OCI-LY3 (cell line): ENCODE data around the gene SP140.
A peak's percentile ranks its signal among the peaks of the same experiment; 100 is the strongest.

Experiments used
- H2AFZ ChIP-seq: fragments of 200-600, 300-600 bp; shearing (Covaris generic); 2 replicates; pipeline ENCODE4 v1.6.0; 2014; ENCODE audit warnings: antibody characterized with exemption, low read depth, low read length
- H3K27ac ChIP-seq: fragments of 200-600, 300-600 bp; sonication (generic); 2 replicates; pipeline ENCODE4 v1.5.1; 2014; ENCODE audit warnings: mild to moderate bottlenecking, low read length, moderate library complexity, mixed read lengths
- H3K27me3 ChIP-seq: fragments of 200-600, 300-600 bp; sonication (generic); 2 replicates; pipeline ENCODE4 v1.6.1; 2014; ENCODE audit warnings: low read depth, low read length, mixed read lengths
- H3K36me3 ChIP-seq: fragments of 200-600, 300-600 bp; sonication (generic); replicated peaks from 2 replicates; pipeline ENCODE3; 2014; ENCODE audit warnings: low read depth, low read length, mixed read lengths
- H3K4me1 ChIP-seq: fragments of 300-600, 200-600 bp; sonication (generic); 2 replicates; pipeline ENCODE4 v1.6.1; 2014; ENCODE audit warnings: low read length, mixed read lengths
- H3K4me2 ChIP-seq: fragments of 200-600, 300-600 bp; sonication (generic); 2 replicates; pipeline ENCODE4 v1.6.1; 2014; ENCODE audit warnings: low read length, mixed read lengths
- H3K4me3 ChIP-seq: fragments of 300-600, 200-600 bp; sonication (generic); 2 replicates; pipeline ENCODE4 v1.5.1; 2014; ENCODE audit warnings: antibody characterized with exemption, mild to moderate bottlenecking, low read length, moderate library complexity
- H3K79me2 ChIP-seq: fragments of 300-600, 200-600 bp; shearing (Covaris generic); 2 replicates; pipeline ENCODE4 v1.6.1; 2014; ENCODE audit warnings: mild to moderate bottlenecking, low read length, mixed read lengths
- H3K9ac ChIP-seq: fragments of 300-600, 200-600 bp; shearing (Covaris generic); 2 replicates; pipeline ENCODE4 v1.6.0; 2014; ENCODE audit warnings: mild to moderate bottlenecking, low read length, moderate library complexity
- H3K9me3 ChIP-seq: fragments of 200-600, 300-600 bp; shearing (Covaris generic); 2 replicates; pipeline ENCODE4 v1.6.1; 2014; ENCODE audit warnings: low read length, mixed read lengths; ENCODE audit not compliant: insufficient read depth
- H4K20me1 ChIP-seq: fragments of 200-600, 300-600 bp; sonication (generic); 2 replicates; pipeline ENCODE4 v1.6.1; 2016; ENCODE audit warnings: low read length, mixed read lengths; ENCODE audit not compliant: insufficient read depth
- CTCF ChIP-seq: fragments of 200-600, 300-600 bp; sonication (generic); IDR thresholded peaks from 2 replicates; pipeline ENCODE4 v1.5.1; 2014; ENCODE audit warnings: antibody characterized with exemption, low read length, low read depth
- EZH2phosphoT487 ChIP-seq: fragments of 200-600 bp; shearing (Covaris generic); IDR thresholded peaks from 2 replicates; pipeline ENCODE4 v1.6.1; 2018; ENCODE audit warnings: antibody characterized with exemption, mixed run types, low read depth

SP140 gene

DNA sequence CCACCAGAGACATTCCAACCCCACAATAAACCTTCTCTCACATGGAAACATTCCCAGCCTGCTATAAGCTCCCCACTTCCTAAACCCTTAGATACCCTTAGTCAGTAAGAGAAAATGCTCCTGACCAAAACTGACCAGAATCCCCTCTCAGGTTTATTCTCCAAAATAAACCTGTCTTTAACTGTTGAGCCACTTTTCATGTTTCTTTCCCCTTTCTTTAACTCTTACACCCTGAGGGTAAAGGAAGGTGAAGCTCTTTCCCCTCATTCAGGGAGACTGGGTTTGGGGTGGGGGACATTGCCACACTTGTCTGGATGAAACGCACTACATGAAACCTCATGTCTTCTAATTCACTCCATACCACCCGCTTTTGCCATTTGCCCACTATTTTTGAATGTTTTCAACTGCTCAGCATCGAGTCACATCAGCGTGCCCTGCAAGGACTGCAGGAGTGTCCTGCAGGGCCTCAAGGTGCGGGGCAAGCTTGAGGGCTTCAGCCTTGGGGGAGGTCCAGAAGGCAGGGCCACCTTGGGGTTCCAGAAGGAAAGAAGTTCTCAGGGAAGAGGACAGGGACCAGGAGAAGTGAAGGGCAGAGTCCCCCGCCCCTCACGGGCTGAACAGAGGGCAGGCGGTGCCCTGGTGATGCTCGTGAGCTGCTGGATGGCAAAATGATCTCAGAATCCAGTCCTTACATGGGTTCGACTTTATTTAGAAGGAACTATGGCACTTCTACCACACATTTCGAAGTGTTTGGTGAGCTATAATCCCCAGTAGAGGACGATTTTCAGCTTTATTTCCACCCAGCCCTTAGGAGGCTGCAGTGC, 97.2 kb downstream of the SP140 start:
- Histone ChIP-seq H3K4me3 (peak overlapping the region; percentile 55; the same call in 1 of the 2 replicates), H3K9me3 (peaks cover 4% of the 10 kb centered on the region; the same call in 1 of the 2 replicates), H3K27me3 (no peaks in the 10 kb centered on the region), H3K9ac (no peak overlapping the region), H3K4me2 (peak overlapping the region; percentile 59), H3K79me2 (no peaks in the 10 kb centered on the region), H3K36me3 (peaks cover 6% of the 10 kb centered on the region), H3K4me1 (peaks cover 43% of the 10 kb centered on the region), H4K20me1 (no peaks in the 10 kb centered on the region), H2AFZ (no peak overlapping the region), H3K27ac (no peak overlapping the region)
- TF ChIP-seq EZH2phosphoT487: no peak
- no peak; the same call in 1 of the 2 replicates for TF ChIP-seq CTCF

DNA sequence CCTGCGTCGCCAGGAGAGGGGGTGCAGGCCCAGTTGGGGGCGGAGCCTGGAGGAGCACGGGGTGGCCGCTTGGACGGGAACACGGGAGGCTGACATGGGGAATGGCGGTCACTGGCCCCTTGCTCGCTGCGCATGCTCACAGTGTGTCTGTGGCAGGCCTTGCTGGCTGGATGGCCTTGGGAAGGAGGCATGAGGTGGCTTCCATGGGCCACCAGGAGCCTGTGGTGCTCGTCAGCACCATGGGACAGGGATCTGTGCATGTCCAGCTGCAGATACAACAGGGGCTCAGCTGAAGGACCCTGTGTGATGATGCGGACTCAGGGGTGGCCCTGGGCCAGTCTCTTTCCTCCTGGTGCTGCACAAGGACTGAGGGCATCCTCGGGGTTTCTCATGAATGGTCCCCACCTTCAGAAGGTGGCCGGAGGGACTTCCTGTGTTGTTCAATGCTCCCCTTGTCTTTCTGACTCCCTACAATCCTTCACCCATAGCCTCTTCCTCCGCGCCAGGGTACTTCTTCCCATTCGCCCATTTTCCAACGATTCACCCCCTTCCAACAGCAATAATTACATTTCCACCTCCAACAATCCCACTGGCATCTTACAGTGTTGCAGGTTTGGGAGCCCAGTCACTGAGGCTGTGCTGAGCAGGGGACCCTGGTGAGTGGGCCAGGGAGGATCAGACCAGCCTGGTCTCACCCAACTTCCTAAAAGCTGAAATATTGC, 98.0 kb downstream of the SP140 start:
- Histone ChIP-seq H3K27ac (no peak overlapping the region), H3K9ac (no peak overlapping the region), H3K4me1 (peaks cover 43% of the 10 kb centered on the region), H3K4me3 (peak overlapping the region; percentile 55; the same call in 1 of the 2 replicates), H2AFZ (no peak overlapping the region), H3K79me2 (peaks cover 7% of the 10 kb centered on the region), H3K4me2 (peak overlapping the region; percentile 59), H4K20me1 (no peaks in the 10 kb centered on the region), H3K9me3 (peaks cover 4% of the 10 kb centered on the region; the same call in 1 of the 2 replicates), H3K27me3 (no peaks in the 10 kb centered on the region), H3K36me3 (peaks cover 10% of the 10 kb centered on the region)
- TF ChIP-seq CTCF (peak; percentile 52; the same call in 1 of the 2 replicates), EZH2phosphoT487 (no peak)

- H2AFZ ChIP-seq: no peak overlapping the region
- peaks cover 37% of the 10 kb centered on the region for H3K4me1 ChIP-seq
- no peaks in the 10 kb centered on the region for H3K27me3 ChIP-seq
These were observed 99.0 kb downstream of the SP140 start for GRCh38 chr2:230324503-230324902.

More at GRCh38 chr2:230324503-230324902, 99.0 kb downstream of the SP140 start:
- TF ChIP-seq CTCF (no peak), EZH2phosphoT487 (no peak)
- H4K20me1 ChIP-seq: no peaks in the 10 kb centered on the region
- H3K79me2 ChIP-seq: peaks cover 13% of the 10 kb centered on the region
- H3K4me2 ChIP-seq: no peak overlapping the region
- peaks cover 17% of the 10 kb centered on the region for H3K36me3 ChIP-seq
- H3K9ac ChIP-seq: no peak overlapping the region
- H3K27ac ChIP-seq: no peak overlapping the region
- H3K9me3 ChIP-seq: peaks cover 4% of the 10 kb centered on the region; the same call in 1 of the 2 replicates
- H3K4me3 ChIP-seq: no peak overlapping the region
